IPS DF 6.9 (cell line): Measurements from ENCODE around the gene MET.
"Not testable (repeated sequence)": the region's sequence is repeated elsewhere in the genome, so short reads cannot be mapped to it uniquely, and the experiment has no call there.

Experiments used
- DNase-seq: peaks from one replicate; pipeline ENCODE4 v3.0.0-alpha.2; 2013; ENCODE audit warnings: low read depth, low spot score
- H3K27ac ChIP-seq: one replicate; pipeline ENCODE4 v1.5.1; 2013; ENCODE audit warnings: low read length, control low read depth
- H3K27me3 ChIP-seq: 2 replicates; pipeline ENCODE4 v1.6.1; 2013; ENCODE audit warnings: mild to moderate bottlenecking, low read length; ENCODE audit not compliant: control insufficient read depth, insufficient read depth
- H3K36me3 ChIP-seq: 2 replicates; pipeline ENCODE4 v1.6.1; 2013; ENCODE audit warnings: low read length; ENCODE audit not compliant: control insufficient read depth, insufficient read depth
- H3K4me1 ChIP-seq: 2 replicates; pipeline ENCODE4 v1.6.1; 2013; ENCODE audit warnings: low read length; ENCODE audit not compliant: control insufficient read depth, insufficient read depth
- H3K4me3 ChIP-seq: 2 replicates; pipeline ENCODE4 v1.5.1; 2013; ENCODE audit warnings: mild to moderate bottlenecking, low read length
- H3K9me3 ChIP-seq: 2 replicates; pipeline ENCODE4 v1.6.1; 2013; ENCODE audit warnings: low read length, inconsistent platforms; ENCODE audit not compliant: control insufficient read depth, insufficient read depth
- WGBS: extraction: QIAGEN DNeasy Blood & Tissue Kit; methylation state at CpG from one replicate; pipeline ENCODE4 v1.1.7; 2013; ENCODE audit warnings: mixed read lengths, missing lambda C conversion rate; ENCODE audit not compliant: insufficient read length, insufficient coverage; 5-methylcytosine and 5-hydroxymethylcytosine counted together

Gene MET

DNA sequence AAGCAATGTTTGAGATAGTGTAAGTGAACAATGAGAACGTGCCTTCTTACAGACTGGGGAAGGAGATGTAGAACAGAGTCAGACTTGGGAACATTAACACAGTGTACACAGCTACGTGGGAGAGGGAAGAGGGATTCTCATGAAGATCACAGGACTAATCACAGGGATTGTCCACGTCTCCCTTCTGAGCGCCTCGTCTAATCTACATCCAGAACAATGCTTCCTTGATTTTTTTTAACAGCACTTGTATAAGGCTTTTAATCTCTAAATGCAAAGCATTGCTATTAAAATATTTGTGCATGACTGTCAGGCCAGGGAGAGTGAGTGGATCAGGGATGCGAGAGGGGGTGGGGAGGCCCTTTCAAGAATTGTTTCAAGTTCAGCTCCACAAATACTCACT is 62.7 kb downstream of the MET start:
- WGBS = no CpG with 5 or more reads among the region's 6 CpGs
- no peak for DNase-seq
- H3K27ac ChIP-seq = no peak overlapping the region
- H3K36me3 ChIP-seq = no peaks in the 10 kb centered on the region
- H3K27me3 ChIP-seq = no peaks in the 10 kb centered on the region
- H3K9me3 ChIP-seq = no peaks in the 10 kb centered on the region
- no peak overlapping the region for H3K4me3 ChIP-seq
- H3K4me1 ChIP-seq = peaks cover 5% of the 10 kb centered on the region; the same call in 1 of the 2 replicates

DNA sequence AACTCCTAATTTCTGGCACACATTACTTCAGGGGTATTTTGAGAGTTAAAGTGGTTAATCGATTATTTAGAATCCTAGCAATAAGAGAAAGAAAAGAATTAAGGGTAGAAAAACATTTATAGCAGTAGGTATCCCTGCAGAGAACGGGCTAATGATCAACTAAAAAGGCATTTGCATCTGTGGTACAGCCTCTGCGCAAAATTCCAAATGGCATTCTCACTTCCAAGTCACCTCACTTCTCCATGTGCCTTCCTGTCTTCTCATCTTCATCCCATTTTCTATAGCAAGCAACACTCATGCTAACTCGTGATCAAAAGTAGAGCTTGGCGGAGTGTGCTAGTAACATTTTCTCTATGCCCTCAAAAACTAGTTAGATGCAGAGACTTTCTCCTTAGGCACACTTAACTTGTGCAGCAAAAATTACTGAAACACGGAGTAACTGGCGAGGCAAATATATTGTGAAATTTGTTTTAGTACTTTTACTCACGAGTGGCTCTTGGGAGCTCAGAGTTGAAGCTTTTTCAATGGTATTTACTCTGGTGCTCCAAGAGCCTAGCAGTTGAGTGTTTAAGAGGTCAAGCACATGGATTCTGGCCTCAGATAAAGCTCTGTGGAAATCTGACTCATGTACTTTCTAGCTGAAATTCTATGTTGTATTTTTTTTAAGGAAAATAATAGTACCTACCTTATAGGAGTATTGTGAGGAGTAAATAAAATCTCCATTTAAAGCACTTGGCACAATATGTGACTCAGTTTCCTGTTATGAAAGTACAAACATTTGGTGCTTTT is 65.1 kb downstream of the MET start:
- Histone ChIP-seq H3K36me3 (no peaks in the 10 kb centered on the region), H3K4me3 (no peak overlapping the region), H3K9me3 (no peaks in the 10 kb centered on the region), H3K4me1 (peaks cover 5% of the 10 kb centered on the region; the same call in 1 of the 2 replicates), H3K27me3 (no peaks in the 10 kb centered on the region), H3K27ac (no peak overlapping the region)
- 100% methylated on average over 1 of the region's 8 CpGs for WGBS
- no peak for DNase-seq

- Histone ChIP-seq H3K36me3 (no peaks in the 10 kb centered on the region), H3K27me3 (no peaks in the 10 kb centered on the region), H3K4me1 (peaks cover 5% of the 10 kb centered on the region; the same call in 1 of the 2 replicates), H3K4me3 (no peak overlapping the region), H3K9me3 (no peaks in the 10 kb centered on the region), H3K27ac (no peak overlapping the region)
- DNase-seq = no peak
- no CpG with 5 or more reads among the region's 1 CpG for WGBS
Measured at GRCh38 chr7:116738378-116738777, 66.4 kb downstream of the MET start.

- Histone ChIP-seq H3K27me3 (no peaks in the 10 kb centered on the region), H3K4me1 (peaks cover 5% of the 10 kb centered on the region; the same call in 1 of the 2 replicates), H3K4me3 (no peak overlapping the region), H3K36me3 (no peaks in the 10 kb centered on the region), H3K9me3 (no peaks in the 10 kb centered on the region), H3K27ac (no peak overlapping the region)
- no peak for DNase-seq
- no CpG with 5 or more reads among the region's 2 CpGs for WGBS
Measured at GRCh38 chr7:116739307-116739706, 67.3 kb downstream of the MET start.

GRCh38 chr7:116740231-116740630 is 68.2 kb downstream of the MET start:
- WGBS = no CpG with 5 or more reads among the region's 1 CpG
- peaks cover 2% of the 10 kb centered on the region; the same call in 1 of the 2 replicates for H3K4me1 ChIP-seq
- H3K27ac ChIP-seq = no peak overlapping the region

DNA sequence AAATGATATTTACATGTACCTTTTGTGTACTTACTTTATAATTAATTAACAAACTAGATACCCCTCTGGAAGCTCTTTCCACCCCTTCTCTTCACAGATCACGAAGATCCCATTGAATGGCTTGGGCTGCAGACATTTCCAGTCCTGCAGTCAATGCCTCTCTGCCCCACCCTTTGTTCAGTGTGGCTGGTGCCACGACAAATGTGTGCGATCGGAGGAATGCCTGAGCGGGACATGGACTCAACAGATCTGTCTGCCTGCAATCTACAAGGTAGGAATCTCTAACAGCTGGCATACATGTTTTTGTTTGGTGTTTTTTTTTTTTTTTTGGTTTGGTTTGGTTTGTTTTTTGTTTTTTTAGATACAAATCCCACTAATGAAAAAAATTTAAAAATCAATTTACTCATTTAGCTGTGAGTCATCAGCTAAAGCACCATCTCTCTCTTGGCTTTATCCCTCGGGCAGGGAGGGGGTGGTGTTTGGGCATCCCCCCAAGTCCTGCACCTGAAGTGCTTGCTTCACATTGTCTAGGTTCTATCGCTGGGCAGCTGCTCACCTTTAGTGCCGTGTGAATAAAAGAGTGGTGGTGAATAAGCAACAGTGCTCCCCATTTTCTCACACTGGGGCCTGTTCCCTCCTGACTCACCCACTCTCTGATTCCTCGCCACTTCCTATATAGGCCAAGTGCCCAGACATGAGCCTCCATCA is 68.9 kb downstream of the MET start:
- H3K4me1 ChIP-seq = peaks cover 2% of the 10 kb centered on the region; the same call in 1 of the 2 replicates
- WGBS = no CpG with 5 or more reads among the region's 9 CpGs
- no peaks in the 10 kb centered on the region for H3K36me3 ChIP-seq

More at GRCh38 chr7:116740231-116740630, 68.2 kb downstream of the MET start:
- no peaks in the 10 kb centered on the region for H3K36me3 ChIP-seq
- no peaks in the 10 kb centered on the region for H3K27me3 ChIP-seq
- no peaks in the 10 kb centered on the region for H3K9me3 ChIP-seq
- no peak for DNase-seq
- no peak overlapping the region for H3K4me3 ChIP-seq

DNA sequence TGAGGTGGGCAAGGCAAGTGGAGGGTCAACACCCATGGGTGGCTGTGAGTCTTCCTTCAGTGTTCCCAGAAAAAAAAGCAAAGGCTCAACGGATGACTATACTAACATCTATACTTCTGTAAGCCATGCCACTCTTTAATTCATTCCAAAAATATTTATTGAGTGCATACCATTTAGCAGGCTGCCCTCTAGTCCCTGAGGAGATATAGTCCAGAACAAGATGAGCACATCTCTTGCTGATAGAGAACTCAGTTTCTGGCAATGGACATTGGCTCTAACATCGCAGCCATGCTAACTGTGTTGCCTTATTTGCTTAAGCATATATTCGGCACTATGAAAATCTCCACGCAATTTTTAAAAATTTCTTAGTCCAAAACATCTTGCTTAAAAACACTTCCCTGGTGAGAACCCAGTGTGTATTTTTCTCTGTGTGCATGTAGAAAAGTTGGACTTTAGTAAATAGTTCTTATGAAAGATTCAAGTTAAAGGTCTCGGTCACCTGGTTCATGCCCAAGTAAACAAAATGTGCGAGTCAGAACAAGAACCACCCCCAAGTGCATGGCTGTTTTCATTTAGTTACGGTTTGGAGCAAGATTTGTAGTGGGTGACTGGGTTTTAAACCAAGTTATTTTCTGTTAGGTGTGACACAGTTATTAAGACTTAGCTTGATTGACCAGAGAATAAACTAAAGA is 69.8 kb downstream of the MET start:
- Histone ChIP-seq H3K27me3 (no peaks in the 10 kb centered on the region), H3K27ac (no peak overlapping the region), H3K36me3 (no peaks in the 10 kb centered on the region), H3K4me3 (no peak overlapping the region), H3K9me3 (no peaks in the 10 kb centered on the region), H3K4me1 (peaks cover 2% of the 10 kb centered on the region; the same call in 1 of the 2 replicates)
- WGBS = no CpG with 5 or more reads among the region's 7 CpGs
- DNase-seq = no peak

More for the DNA sequence above, 68.9 kb downstream of the MET start:
- no peak overlapping the region for H3K27ac ChIP-seq
- H3K4me3 ChIP-seq = no peak overlapping the region
- DNase-seq = no peak
- H3K27me3 ChIP-seq = no peaks in the 10 kb centered on the region
- no peaks in the 10 kb centered on the region for H3K9me3 ChIP-seq

GRCh38 chr7:116742641-116743040 is 70.6 kb downstream of the MET start:
- Histone ChIP-seq H3K4me1 (no peaks in the 10 kb centered on the region; the same call in 1 of the 2 replicates), H3K36me3 (no peaks in the 10 kb centered on the region), H3K9me3 (no peaks in the 10 kb centered on the region), H3K27me3 (no peaks in the 10 kb centered on the region), H3K27ac (no peak overlapping the region), H3K4me3 (no peak overlapping the region)
- no peak for DNase-seq
- no CpG with 5 or more reads among the region's 6 CpGs for WGBS

GRCh38 chr7:116743835-116744234 is 71.8 kb downstream of the MET start:
- WGBS = no CpG with 5 or more reads among the region's 2 CpGs
- H3K36me3 ChIP-seq, H3K4me3 ChIP-seq, H3K4me1 ChIP-seq, H3K27ac ChIP-seq, H3K9me3 ChIP-seq, DNase-seq, H3K27me3 ChIP-seq: not testable (repeated sequence)

DNA sequence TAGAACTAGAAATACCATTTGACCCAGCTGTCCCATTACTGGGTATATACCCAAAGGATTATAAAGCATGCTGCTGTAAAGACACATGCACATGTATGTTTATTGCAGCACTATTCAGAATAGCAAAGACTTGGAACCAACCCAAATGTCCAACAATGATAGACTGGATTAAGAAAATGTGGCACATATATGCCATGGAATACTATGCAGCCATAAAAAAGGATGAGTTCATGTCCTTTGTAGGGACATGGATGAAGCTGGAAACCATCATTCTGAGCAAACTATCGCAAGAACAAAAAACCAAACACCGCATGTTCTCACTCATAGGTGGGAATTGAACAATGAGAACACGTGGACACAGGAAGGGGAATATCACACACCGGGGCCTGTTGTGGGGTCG is 74.4 kb downstream of the MET start:
- H3K27me3 ChIP-seq, H3K9me3 ChIP-seq, H3K27ac ChIP-seq, H3K4me3 ChIP-seq, H3K36me3 ChIP-seq, H3K4me1 ChIP-seq, DNase-seq: not testable (repeated sequence)
- WGBS = no CpG with 5 or more reads among the region's 5 CpGs
